Smooth muscle cell (in vitro differentiated cells): ENCODE measurements around the gene DNAJC21. TPM values are rescaled to one million over a fixed set of nuclear protein-coding genes. Genes with fewer than 3 reads are reported as not detected.

Source experiments
- DNase-seq: peaks from one replicate; lab custom pipeline; 2025; ENCODE audit not compliant: unreplicated experiment; lab: John Stamatoyannopoulos, UW
- H2AFZ ChIP-seq: fragments of 200-600 bp; sonication (generic); 2 replicates; pipeline ENCODE4 v1.6.0; 2016; ENCODE audit warnings: antibody characterized with exemption, low read depth, mild to moderate bottlenecking
- H3F3A ChIP-seq: fragments of 200-600 bp; sonication (generic); 2 replicates; pipeline ENCODE4 v1.6.0; 2017; ENCODE audit warnings: antibody characterized with exemption, low read depth
- H3K27ac ChIP-seq: fragments of 200-600 bp; sonication (generic); 2 replicates; pipeline ENCODE4 v1.5.1; 2016; ENCODE audit warnings: low read depth, mild to moderate bottlenecking
- H3K27me3 ChIP-seq: fragments of 200-600 bp; sonication (generic); 2 replicates; pipeline ENCODE4 v1.6.1; 2016; ENCODE audit warnings: low read depth, mild to moderate bottlenecking
- H3K36me3 ChIP-seq: fragments of 200-600 bp; sonication (generic); 2 replicates; pipeline ENCODE4 v1.5.1; 2016; ENCODE audit warnings: low read depth
- H3K4me1 ChIP-seq: fragments of 200-600 bp; sonication (generic); 2 replicates; pipeline ENCODE4 v1.5.1; 2016; ENCODE audit warnings: low read depth
- H3K4me2 ChIP-seq: fragments of 200-600 bp; sonication (generic); 2 replicates; pipeline ENCODE4 v1.6.0; 2016; ENCODE audit warnings: mild to moderate bottlenecking
- H3K4me3 ChIP-seq: fragments of 200-600 bp; sonication (generic); 2 replicates; pipeline ENCODE4 v1.5.1; 2016; ENCODE audit warnings: mild to moderate bottlenecking
- H3K79me2 ChIP-seq: fragments of 200-600 bp; sonication (generic); 2 replicates; pipeline ENCODE4 v1.6.0; 2016; ENCODE audit warnings: low read depth, mild to moderate bottlenecking
- H3K9ac ChIP-seq: fragments of 200-600 bp; sonication (generic); 2 replicates; pipeline ENCODE4 v1.6.0; 2016; ENCODE audit warnings: low read depth
- H3K9me3 ChIP-seq: fragments of 200-600 bp; sonication (generic); replicated peaks from 2 replicates; pipeline ENCODE4 v1.5.1; 2016; ENCODE audit warnings: low read depth
- H4K20me1 ChIP-seq: fragments of 200-600 bp; sonication (generic); 2 replicates; pipeline ENCODE4 v1.6.0; 2016; ENCODE audit warnings: low read depth
- WGBS: methylation state at CpG from one replicate; pipeline ENCODE4 v1.1.7; 2016; ENCODE audit warnings: low lambda C conversion rate; 5-methylcytosine and 5-hydroxymethylcytosine counted together
- polyA plus RNA-seq: library from polyadenylated mRNA; unstranded; fragments of >200 nt; fragmentation: Nextera tagmentation; extraction: Ambion mirVana; gene quantifications from 2 replicates; pipeline ENCODE4 v1.2.1, GENCODE V29; 2016
- total RNA-seq: library from RNA; depleted of rRNA; stranded (reverse); fragments of >200 nt; gene quantifications from 2 replicates; pipeline ENCODE4 v1.2.3, GENCODE V29; 2014
- TF ChIP-seq, protein P1 (sequence below): fragments of 200-600 bp; sonication (generic); IDR thresholded peaks from 2 replicates; pipeline ENCODE4 v1.5.1; 2017; ENCODE audit warnings: borderline replicate concordance, mild to moderate bottlenecking, antibody characterized with exemption; ENCODE audit not compliant: insufficient read depth, poor library complexity, severe bottlenecking

The DNAJC21 gene
- total and polyA plus RNA-seq, 2 experiments from 2014 or later = 21.8 to 27.9 TPM

- 94% methylated on average over 3 of the region's 3 CpGs for WGBS
- Histone ChIP-seq H4K20me1 (no peaks in the 10 kb centered on the region), H3K4me1 (no peaks in the 10 kb centered on the region), H3K27ac (no peak overlapping the region), H3K4me3 (no peak overlapping the region), H3F3A (no peaks in the 10 kb centered on the region), H3K9me3 (no peaks in the 10 kb centered on the region), H2AFZ (no peak overlapping the region), H3K79me2 (no peaks in the 10 kb centered on the region), H3K36me3 (peaks cover 34% of the 10 kb centered on the region), H3K27me3 (no peaks in the 10 kb centered on the region), H3K9ac (no peak overlapping the region), H3K4me2 (no peak overlapping the region)
- TF ChIP-seq, protein P1, sequence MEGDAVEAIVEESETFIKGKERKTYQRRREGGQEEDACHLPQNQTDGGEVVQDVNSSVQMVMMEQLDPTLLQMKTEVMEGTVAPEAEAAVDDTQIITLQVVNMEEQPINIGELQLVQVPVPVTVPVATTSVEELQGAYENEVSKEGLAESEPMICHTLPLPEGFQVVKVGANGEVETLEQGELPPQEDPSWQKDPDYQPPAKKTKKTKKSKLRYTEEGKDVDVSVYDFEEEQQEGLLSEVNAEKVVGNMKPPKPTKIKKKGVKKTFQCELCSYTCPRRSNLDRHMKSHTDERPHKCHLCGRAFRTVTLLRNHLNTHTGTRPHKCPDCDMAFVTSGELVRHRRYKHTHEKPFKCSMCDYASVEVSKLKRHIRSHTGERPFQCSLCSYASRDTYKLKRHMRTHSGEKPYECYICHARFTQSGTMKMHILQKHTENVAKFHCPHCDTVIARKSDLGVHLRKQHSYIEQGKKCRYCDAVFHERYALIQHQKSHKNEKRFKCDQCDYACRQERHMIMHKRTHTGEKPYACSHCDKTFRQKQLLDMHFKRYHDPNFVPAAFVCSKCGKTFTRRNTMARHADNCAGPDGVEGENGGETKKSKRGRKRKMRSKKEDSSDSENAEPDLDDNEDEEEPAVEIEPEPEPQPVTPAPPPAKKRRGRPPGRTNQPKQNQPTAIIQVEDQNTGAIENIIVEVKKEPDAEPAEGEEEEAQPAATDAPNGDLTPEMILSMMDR = no peak
- DNase-seq = no peak
These were observed 12.6 kb downstream of the DNAJC21 start for GRCh38 chr5:34941936-34942335.

GRCh38 chr5:34944044-34944443, 14.7 kb downstream of the DNAJC21 start:
- H3F3A ChIP-seq = no peaks in the 10 kb centered on the region
- no peak for DNase-seq
- no peaks in the 10 kb centered on the region for H3K9me3 ChIP-seq
- H3K9ac ChIP-seq = no peak overlapping the region
- peaks cover 23% of the 10 kb centered on the region for H3K36me3 ChIP-seq
- H3K27me3 ChIP-seq = no peaks in the 10 kb centered on the region
- H3K4me1 ChIP-seq = no peaks in the 10 kb centered on the region
- H3K27ac ChIP-seq = no peak overlapping the region
- no peaks in the 10 kb centered on the region for H3K79me2 ChIP-seq
- H2AFZ ChIP-seq = no peak overlapping the region
- H3K4me3 ChIP-seq = no peak overlapping the region
- H3K4me2 ChIP-seq = no peak overlapping the region
- TF ChIP-seq, protein P1 = no peak
- H4K20me1 ChIP-seq = no peaks in the 10 kb centered on the region
- 86% methylated on average over 2 of the region's 2 CpGs for WGBS

GRCh38 chr5:34944460-34945047, 15.2 kb downstream of the DNAJC21 start:
- no peak overlapping the region for H3K4me2 ChIP-seq

DNA sequence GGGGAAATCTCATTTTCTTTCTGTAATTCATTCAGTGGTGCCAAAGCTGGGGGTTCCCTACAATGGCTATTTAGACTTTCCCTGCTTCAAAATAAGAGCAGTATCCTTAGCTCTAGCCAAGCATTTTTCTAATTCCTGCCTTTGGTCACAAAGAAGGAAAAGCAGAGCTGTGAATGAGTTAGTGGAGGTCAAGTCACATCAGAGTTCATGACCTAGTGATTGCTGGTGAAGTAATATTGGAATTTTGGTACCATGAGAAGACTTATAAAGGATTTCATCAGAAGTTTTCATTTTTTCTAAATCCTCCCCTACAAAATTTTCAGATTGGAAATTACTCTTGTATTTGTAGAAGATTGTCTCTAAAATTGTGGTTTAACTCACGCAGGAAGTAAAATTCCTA, 28.0 kb downstream of the DNAJC21 start:
- Histone ChIP-seq H4K20me1 (no peaks in the 10 kb centered on the region), H3K4me3 (no peak overlapping the region), H3K79me2 (no peaks in the 10 kb centered on the region), H3K9me3 (no peaks in the 10 kb centered on the region), H3K27ac (no peak overlapping the region), H3K27me3 (no peaks in the 10 kb centered on the region), H3K4me1 (no peaks in the 10 kb centered on the region), H3K36me3 (no peaks in the 10 kb centered on the region), H3K9ac (no peak overlapping the region), H2AFZ (no peak overlapping the region), H3F3A (no peaks in the 10 kb centered on the region), H3K4me2 (no peak overlapping the region)
- WGBS = 96% methylated on average over 1 of the region's 1 CpG
- DNase-seq = no peak
- TF ChIP-seq, protein P1 = no peak

More at GRCh38 chr5:34944460-34945047, 15.2 kb downstream of the DNAJC21 start:
- no peaks in the 10 kb centered on the region for H3K79me2 ChIP-seq
- H2AFZ ChIP-seq = no peak overlapping the region
- H4K20me1 ChIP-seq = no peaks in the 10 kb centered on the region
- TF ChIP-seq, protein P1 = no peak
- no peaks in the 10 kb centered on the region for H3K4me1 ChIP-seq
- H3F3A ChIP-seq = no peaks in the 10 kb centered on the region
- no peaks in the 10 kb centered on the region for H3K27me3 ChIP-seq
- H3K27ac ChIP-seq = no peak overlapping the region
- H3K4me3 ChIP-seq = no peak overlapping the region
- no peak for DNase-seq
- H3K9ac ChIP-seq = no peak overlapping the region
- H3K9me3 ChIP-seq = no peaks in the 10 kb centered on the region
- H3K36me3 ChIP-seq = peaks cover 23% of the 10 kb centered on the region
- 91% methylated on average over 11 of the region's 11 CpGs for WGBS
